ENCODE measurements around the gene CCT6A.

The CCT6A gene, protein sequence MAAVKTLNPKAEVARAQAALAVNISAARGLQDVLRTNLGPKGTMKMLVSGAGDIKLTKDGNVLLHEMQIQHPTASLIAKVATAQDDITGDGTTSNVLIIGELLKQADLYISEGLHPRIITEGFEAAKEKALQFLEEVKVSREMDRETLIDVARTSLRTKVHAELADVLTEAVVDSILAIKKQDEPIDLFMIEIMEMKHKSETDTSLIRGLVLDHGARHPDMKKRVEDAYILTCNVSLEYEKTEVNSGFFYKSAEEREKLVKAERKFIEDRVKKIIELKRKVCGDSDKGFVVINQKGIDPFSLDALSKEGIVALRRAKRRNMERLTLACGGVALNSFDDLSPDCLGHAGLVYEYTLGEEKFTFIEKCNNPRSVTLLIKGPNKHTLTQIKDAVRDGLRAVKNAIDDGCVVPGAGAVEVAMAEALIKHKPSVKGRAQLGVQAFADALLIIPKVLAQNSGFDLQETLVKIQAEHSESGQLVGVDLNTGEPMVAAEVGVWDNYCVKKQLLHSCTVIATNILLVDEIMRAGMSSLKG

DNA sequence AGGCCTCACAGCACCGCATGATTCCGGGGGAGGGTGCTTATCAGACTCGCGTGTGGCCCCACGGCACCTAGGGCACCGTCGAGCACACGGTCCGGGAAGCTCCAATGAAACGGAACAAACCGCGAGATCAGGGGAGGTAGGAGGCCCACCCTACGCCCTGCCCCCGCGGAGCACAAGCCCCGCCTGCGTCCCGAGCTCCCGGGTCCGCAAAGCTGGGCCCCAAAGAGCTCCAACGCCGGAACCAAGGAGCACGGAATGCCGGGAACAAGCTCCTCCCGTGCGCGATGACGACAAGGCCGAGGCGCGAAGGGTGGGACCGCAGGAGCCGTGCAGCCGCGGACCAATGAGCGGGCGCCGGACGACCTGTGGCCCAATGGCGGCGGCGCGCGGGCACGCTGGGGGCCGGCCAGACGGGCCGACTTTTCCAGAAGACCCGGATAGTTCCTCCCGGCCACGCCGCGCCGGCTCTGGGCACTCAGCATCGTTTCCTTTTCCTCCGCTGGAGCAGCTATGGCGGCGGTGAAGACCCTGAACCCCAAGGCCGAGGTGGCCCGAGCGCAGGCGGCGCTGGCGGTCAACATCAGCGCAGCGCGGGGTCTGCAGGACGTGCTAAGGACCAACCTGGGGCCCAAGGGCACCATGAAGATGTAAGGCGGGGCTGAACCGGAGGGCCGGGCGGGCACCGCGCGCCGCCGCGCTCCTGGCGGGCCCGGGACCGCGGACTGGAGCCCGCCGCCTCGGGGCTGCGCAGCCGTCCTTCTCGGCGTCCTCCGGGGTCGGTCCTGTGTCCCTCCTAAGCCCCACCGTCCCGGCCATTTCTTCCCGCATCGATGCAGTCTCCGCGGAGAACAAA, at the start of gene CCT6A, which contains the start of gene PSPH:
CCT6A (plus strand) TSS at position 427 of the 853 bp plus-strand sequence; CDS start at position 511, 84 bp downstream.
PSPH (minus strand) TSS at position 106 of the 853 bp plus-strand sequence. CDS start 30,232 bp downstream, outside the sequence.
- Histone ChIP-seq H3K27me3 (ENCODE audit: low read length) (no peaks in the 10 kb centered on the region), H3K79me2 (ENCODE audit: insufficient read depth, low read length) (peaks cover 78% of the 10 kb centered on the region), H3F3A (ENCODE audit: insufficient read depth) (peaks cover 26% of the 10 kb centered on the region), H3K36me3 (ENCODE audit: low read length) (peaks cover 33% of the 10 kb centered on the region), H3K4me3 (ENCODE audit: insufficient read depth, low read length, poor library complexity, severe bottlenecking) (peak within 1 kb of the TSS; percentile 88), H4K20me1 (ENCODE audit: low read depth, low read length) (peaks cover 6% of the 10 kb centered on the region; the same call in 1 of the 2 replicates), H3K9me2 (replicated peaks; ENCODE audit: insufficient read depth, low read length) (no peaks in the 10 kb centered on the region), H3K4me2 (ENCODE audit: low read depth, low read length, poor library complexity, severe bottlenecking) (peak within 1 kb of the TSS; percentile 70), H3K9ac (ENCODE audit: low read length) (peak within 1 kb of the TSS; percentile 89), H3K27ac (ENCODE audit: low read depth, low read length) (peak within 1 kb of the TSS; percentile 75), H3K9me3 (ENCODE audit: insufficient read depth, low read length) (no peaks in the 10 kb centered on the region), H2AFZ (ENCODE audit: low read depth, low read length, severe bottlenecking) (peak within 1 kb of the TSS; percentile 68)
- TF ChIP-seq, protein P1, sequence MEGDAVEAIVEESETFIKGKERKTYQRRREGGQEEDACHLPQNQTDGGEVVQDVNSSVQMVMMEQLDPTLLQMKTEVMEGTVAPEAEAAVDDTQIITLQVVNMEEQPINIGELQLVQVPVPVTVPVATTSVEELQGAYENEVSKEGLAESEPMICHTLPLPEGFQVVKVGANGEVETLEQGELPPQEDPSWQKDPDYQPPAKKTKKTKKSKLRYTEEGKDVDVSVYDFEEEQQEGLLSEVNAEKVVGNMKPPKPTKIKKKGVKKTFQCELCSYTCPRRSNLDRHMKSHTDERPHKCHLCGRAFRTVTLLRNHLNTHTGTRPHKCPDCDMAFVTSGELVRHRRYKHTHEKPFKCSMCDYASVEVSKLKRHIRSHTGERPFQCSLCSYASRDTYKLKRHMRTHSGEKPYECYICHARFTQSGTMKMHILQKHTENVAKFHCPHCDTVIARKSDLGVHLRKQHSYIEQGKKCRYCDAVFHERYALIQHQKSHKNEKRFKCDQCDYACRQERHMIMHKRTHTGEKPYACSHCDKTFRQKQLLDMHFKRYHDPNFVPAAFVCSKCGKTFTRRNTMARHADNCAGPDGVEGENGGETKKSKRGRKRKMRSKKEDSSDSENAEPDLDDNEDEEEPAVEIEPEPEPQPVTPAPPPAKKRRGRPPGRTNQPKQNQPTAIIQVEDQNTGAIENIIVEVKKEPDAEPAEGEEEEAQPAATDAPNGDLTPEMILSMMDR (IDR thresholded peaks at IDR 0.05; ENCODE audit: insufficient read depth, low read length, poor library complexity, severe bottlenecking): no peak
- no peak for TF ChIP-seq EZH2phosphoT487 (conservative IDR thresholded peaks at IDR 0.05; ENCODE audit: low read length)

DNA sequence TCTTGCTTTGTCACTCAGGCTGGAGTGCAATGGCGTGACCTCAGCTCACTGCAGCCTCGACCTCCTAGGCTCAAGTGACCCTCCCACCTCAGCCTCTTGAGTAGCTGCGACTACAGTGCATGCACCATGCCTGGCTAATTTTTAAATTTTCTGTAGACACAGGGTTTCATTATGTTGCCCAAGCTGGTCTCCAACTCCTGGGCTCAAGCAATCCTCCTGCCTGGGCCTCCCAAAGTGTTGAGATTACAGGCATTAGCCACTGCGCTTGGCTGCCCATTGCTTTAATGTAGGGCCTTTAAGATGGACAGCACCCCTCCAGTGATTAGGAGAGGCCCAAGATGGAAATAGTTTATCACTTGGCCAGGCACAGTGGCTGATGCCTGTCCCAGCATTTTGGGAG, 47.8 kb upstream of the CCT6A start:
- Histone ChIP-seq H3K27me3 (ENCODE audit: low read length) (no peaks in the 10 kb centered on the region), H3K9me3 (ENCODE audit: insufficient read depth, low read length) (no peaks in the 10 kb centered on the region), H3K9ac (ENCODE audit: low read length) (no peak overlapping the region), H3K4me2 (ENCODE audit: low read depth, low read length, poor library complexity, severe bottlenecking) (no peak overlapping the region), H3K36me3 (ENCODE audit: low read length) (no peaks in the 10 kb centered on the region), H3K4me3 (ENCODE audit: insufficient read depth, low read length, poor library complexity, severe bottlenecking) (no peak overlapping the region), H2AFZ (ENCODE audit: low read depth, low read length, severe bottlenecking) (no peak overlapping the region), H3K27ac (ENCODE audit: low read depth, low read length) (no peak overlapping the region), H3K79me2 (ENCODE audit: insufficient read depth, low read length) (no peaks in the 10 kb centered on the region), H3K9me2 (replicated peaks; ENCODE audit: insufficient read depth, low read length) (no peaks in the 10 kb centered on the region), H3F3A (ENCODE audit: insufficient read depth) (no peaks in the 10 kb centered on the region), H4K20me1 (ENCODE audit: low read depth, low read length) (no peaks in the 10 kb centered on the region)
- no peak for TF ChIP-seq EZH2phosphoT487 (conservative IDR thresholded peaks at IDR 0.05; ENCODE audit: low read length)
- TF ChIP-seq, protein P1 (IDR thresholded peaks at IDR 0.05; ENCODE audit: insufficient read depth, low read length, poor library complexity, severe bottlenecking): no peak

DNA sequence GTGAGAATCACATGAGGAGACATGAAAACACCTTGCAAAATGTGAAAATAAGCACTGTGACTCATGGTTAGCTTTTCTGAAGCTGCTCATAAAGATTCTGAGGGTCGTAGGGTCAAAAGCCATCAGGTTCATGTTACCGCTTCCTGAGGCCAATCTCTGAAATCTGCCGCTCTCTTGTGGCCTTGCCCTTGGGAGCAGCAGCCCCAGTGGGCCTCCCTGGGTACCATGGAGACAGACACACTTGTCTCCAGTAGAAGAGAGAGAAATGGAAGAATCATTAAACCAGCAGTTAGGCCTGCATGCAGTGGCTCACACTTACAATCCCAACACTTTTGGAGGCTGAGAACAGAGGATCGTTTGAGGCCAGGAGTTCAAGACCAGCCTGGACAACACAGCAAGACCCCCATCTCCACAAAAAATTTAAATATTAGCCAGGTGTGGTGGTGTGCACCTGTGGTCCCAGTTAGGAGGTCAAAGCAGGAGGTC, 44.4 kb upstream of the CCT6A start:
- Histone ChIP-seq H3K9ac (ENCODE audit: low read length) (no peak overlapping the region), H3F3A (ENCODE audit: insufficient read depth) (no peaks in the 10 kb centered on the region), H2AFZ (ENCODE audit: low read depth, low read length, severe bottlenecking) (no peak overlapping the region), H3K4me2 (ENCODE audit: low read depth, low read length, poor library complexity, severe bottlenecking) (no peak overlapping the region), H3K4me3 (ENCODE audit: insufficient read depth, low read length, poor library complexity, severe bottlenecking) (no peak overlapping the region), H4K20me1 (ENCODE audit: low read depth, low read length) (no peaks in the 10 kb centered on the region), H3K27ac (ENCODE audit: low read depth, low read length) (no peak overlapping the region), H3K36me3 (ENCODE audit: low read length) (no peaks in the 10 kb centered on the region), H3K79me2 (ENCODE audit: insufficient read depth, low read length) (no peaks in the 10 kb centered on the region), H3K9me3 (ENCODE audit: insufficient read depth, low read length) (no peaks in the 10 kb centered on the region), H3K9me2 (replicated peaks; ENCODE audit: insufficient read depth, low read length) (no peaks in the 10 kb centered on the region), H3K27me3 (ENCODE audit: low read length) (no peaks in the 10 kb centered on the region)
- no peak for TF ChIP-seq EZH2phosphoT487 (conservative IDR thresholded peaks at IDR 0.05; ENCODE audit: low read length)
- TF ChIP-seq, protein P1 (IDR thresholded peaks at IDR 0.05; ENCODE audit: insufficient read depth, low read length, poor library complexity, severe bottlenecking): no peak

Measured in SU-DHL-6 (cell line).